Measurements from ENCODE around the gene PLCB1.
A peak's percentile ranks its signal among the peaks of the same experiment; 100 is the strongest.
"Not testable (repeated sequence)": the region's sequence is repeated elsewhere in the genome, so short reads cannot be mapped to it uniquely, and the experiment has no call there.

Gene PLCB1

GRCh38 chr20:8368670-8369069 lies 236.6 kb downstream of the PLCB1 start:
- no peak for DNase-seq (ENCODE audit: low spot score)

GRCh38 chr20:8369311-8369710 lies 237.2 kb downstream of the PLCB1 start:
- no peak for DNase-seq (ENCODE audit: low spot score)

GRCh38 chr20:8370774-8371173 lies 238.7 kb downstream of the PLCB1 start:
- DNase-seq (ENCODE audit: low spot score): no peak

- no peak for DNase-seq (ENCODE audit: low spot score)
Observed at GRCh38 chr20:8372824-8373380, 240.8 kb downstream of the PLCB1 start.

GRCh38 chr20:8373579-8373978 lies 241.5 kb downstream of the PLCB1 start:
- no peak for DNase-seq (ENCODE audit: low spot score)

GRCh38 chr20:8375898-8376297 lies 243.8 kb downstream of the PLCB1 start:
- no peak for DNase-seq (ENCODE audit: low spot score)

- no peak for DNase-seq (ENCODE audit: low spot score)
Observed at GRCh38 chr20:8376940-8377339, 244.9 kb downstream of the PLCB1 start.

GRCh38 chr20:8379125-8379524 lies 247.1 kb downstream of the PLCB1 start:
- DNase-seq (ENCODE audit: low spot score): not testable (repeated sequence)

GRCh38 chr20:8385247-8385646 lies 253.2 kb downstream of the PLCB1 start:
- peak; percentile 53 for DNase-seq (ENCODE audit: low spot score)

GRCh38 chr20:8386991-8387390 lies 254.9 kb downstream of the PLCB1 start:
- no peak for DNase-seq (ENCODE audit: low spot score)

- DNase-seq (ENCODE audit: low spot score): peak; percentile 59
Observed at GRCh38 chr20:8388141-8388540, 256.1 kb downstream of the PLCB1 start.

- DNase-seq (ENCODE audit: low spot score): peak; percentile 20
Observed at GRCh38 chr20:8388707-8389106, 256.6 kb downstream of the PLCB1 start.

- DNase-seq (ENCODE audit: low spot score): peak; percentile 28
Observed at GRCh38 chr20:8389381-8390036, 257.4 kb downstream of the PLCB1 start.

- no peak for DNase-seq (ENCODE audit: low spot score)
Observed at GRCh38 chr20:8390037-8390433, 258.0 kb downstream of the PLCB1 start.

- DNase-seq (ENCODE audit: low spot score): no peak
Observed at GRCh38 chr20:8390500-8390899, 258.4 kb downstream of the PLCB1 start.

GRCh38 chr20:8393381-8393780 lies 261.3 kb downstream of the PLCB1 start:
- DNase-seq (ENCODE audit: low spot score): no peak

- peak; percentile 65 for DNase-seq (ENCODE audit: low spot score)
Observed at GRCh38 chr20:8394308-8394945, 262.4 kb downstream of the PLCB1 start.

- DNase-seq (ENCODE audit: low spot score): no peak
Observed at GRCh38 chr20:8395956-8396355, 263.9 kb downstream of the PLCB1 start.

- no peak for DNase-seq (ENCODE audit: low spot score)
Observed at GRCh38 chr20:8398263-8399051, 266.4 kb downstream of the PLCB1 start.

GRCh38 chr20:8399947-8400346 lies 267.9 kb downstream of the PLCB1 start:
- no peak for DNase-seq (ENCODE audit: low spot score)

- no peak for DNase-seq (ENCODE audit: low spot score)
Observed at GRCh38 chr20:8400486-8400885, 268.4 kb downstream of the PLCB1 start.

- DNase-seq (ENCODE audit: low spot score): no peak
Observed at GRCh38 chr20:8401556-8401955, 269.5 kb downstream of the PLCB1 start.

- no peak for DNase-seq (ENCODE audit: low spot score)
Observed at GRCh38 chr20:8402798-8403197, 270.7 kb downstream of the PLCB1 start.

All from AG08395 (cell line).